Caco-2 (cell line): Measurements from ENCODE around the gene TNRC6A. TPM values are rescaled to one million over a fixed set of nuclear protein-coding genes. Genes with fewer than 3 reads are reported as not detected.

ENCODE experiments used
- BruUV-seq: library from RNA; stranded (reverse); fragments of 400-500 nt; replicated peaks from 2 replicates; lab custom pipeline; 2021; lab: Mats Ljungman, UMichigan
- CTCF ChIA-PET: fragments of 300-600 bp; sonication (Branson Sonifier 250); formaldehyde crosslinking; loops from one replicate; lab custom pipeline; 2022; ENCODE audit warnings: antibody characterized with exemption; lab: Charles Lee
- POLR2A ChIA-PET: fragments of 300-600 bp; sonication (Branson Sonifier 250); formaldehyde crosslinking; loops from one replicate; lab custom pipeline; 2022; ENCODE audit warnings: antibody characterized with exemption; lab: Charles Lee
- DNase-seq, 2 experiments: peaks; one replicate each; pipeline versions ENCODE4 v3.0.0 to v3.0.0-alpha.2; 2020 to 2022
- H3K27me3 ChIP-seq: replicated peaks from 2 replicates; pipeline ENCODE4 v1.6.0; 2011; ENCODE audit warnings: low read length; ENCODE audit not compliant: control insufficient read depth, insufficient read depth
- H3K36me3 ChIP-seq: 2 replicates; pipeline ENCODE4 v1.5.1; 2011; ENCODE audit warnings: low read length; ENCODE audit not compliant: control insufficient read depth, insufficient read depth
- H3K4me1 ChIP-seq: fragments of 250-450 bp; sonication (Bioruptor Pico); 2 replicates; pipeline ENCODE4 v1.5.1; 2020; ENCODE audit warnings: mild to moderate bottlenecking
- H3K4me3 ChIP-seq: 2 replicates; pipeline ENCODE4 v1.5.1; 2011; ENCODE audit warnings: low read depth, mild to moderate bottlenecking, control low read depth, low read length
- H3K9me3 ChIP-seq: fragments of 250-450 bp; sonication (Bioruptor Pico); 2 replicates; pipeline ENCODE4 v1.5.1; 2020; ENCODE audit warnings: mild to moderate bottlenecking, moderate library complexity
- H3K27ac Mint-ChIP-seq: one replicate; pipeline ENCODE4 v1.8.0; 2022; ENCODE audit warnings: mixed read lengths; ENCODE audit not compliant: unreplicated experiment
- H3K27me3 Mint-ChIP-seq: one replicate; pipeline ENCODE4 v1.8.0; 2022; ENCODE audit warnings: mixed read lengths; ENCODE audit not compliant: insufficient read depth, unreplicated experiment
- H3K36me3 Mint-ChIP-seq: one replicate; pipeline ENCODE4 v1.8.0; 2022; ENCODE audit warnings: mild to moderate bottlenecking, mixed read lengths; ENCODE audit not compliant: insufficient read depth, unreplicated experiment
- H3K4me1 Mint-ChIP-seq: one replicate; pipeline ENCODE4 v1.8.0; 2022; ENCODE audit warnings: low read depth, mixed read lengths; ENCODE audit not compliant: unreplicated experiment
- H3K4me3 Mint-ChIP-seq: one replicate; pipeline ENCODE4 v1.8.0; 2022; ENCODE audit warnings: mild to moderate bottlenecking, moderate library complexity, mixed read lengths; ENCODE audit not compliant: unreplicated experiment
- H3K9me3 Mint-ChIP-seq: one replicate; pipeline ENCODE4 v1.8.0; 2022; ENCODE audit warnings: mixed read lengths; ENCODE audit not compliant: unreplicated experiment
- CTCF ChIP-seq, 2 experiments: fragments of 200-600 bp in 1 of 2; IDR thresholded peaks; 1 replicate in 1 of 2; 2 replicates in 1 of 2; pipeline versions ENCODE4 v1.5.1 to v1.8.0; 2011 to 2022; ENCODE audit warnings: antibody characterized with exemption in 1 of 2, control low read depth in 1 of 2, inconsistent platforms in 1 of 2, low read depth in 1 of 2, low read length in 1 of 2, mild to moderate bottlenecking in 1 of 2, moderate library complexity in 1 of 2; ENCODE audit not compliant: insufficient read depth in 1 of 2, severe bottlenecking in 1 of 2, unreplicated experiment in 1 of 2
- intact Hi-C: fragments of 100-400 bp; cut with micrococcal nuclease; formaldehyde crosslinking; loops from one replicate; pipeline ENCODE4 v1.10.0; 2022; ENCODE audit not compliant: unreplicated experiment
- total RNA-seq: library from RNA; stranded (reverse); gene quantifications from 2 replicates; pipeline ENCODE4 v1.2.3, GENCODE V29; 2022

TNRC6A gene
- total RNA-seq, 1 experiment from 2014 or later, result 43.7 TPM

GRCh38 chr16:24801761-24802302 lies 72.4 kb downstream of the TNRC6A start:
- POLR2A ChIA-PET, result no interaction called here

GRCh38 chr16:24805484-24805883 lies 76.0 kb downstream of the TNRC6A start:
- Histone ChIP-seq H3K27me3 (no peaks in the 10 kb centered on the region), H3K36me3 (peaks cover 2% of the 10 kb centered on the region; the same call in 1 of the 2 replicates), H3K9me3 (no peaks in the 10 kb centered on the region), H3K4me1 (peaks cover 6% of the 10 kb centered on the region; the same call in 1 of the 2 replicates), H3K4me3 (no peak overlapping the region)
- CTCF ChIA-PET, result no interaction called here
- peaks cover 33% of the 10 kb centered on the region for H3K4me1 Mint-ChIP-seq
- DNase-seq, result no peak
- no peaks in the 10 kb centered on the region for H3K9me3 Mint-ChIP-seq
- intact Hi-C loops, result loop anchor here (10.0 kb wide), 1 partner anchor 221 kb away; no protein-coding TSS in a partner anchor
- no TSS peak for BruUV-seq
- no peak overlapping the region for H3K4me3 Mint-ChIP-seq
- POLR2A ChIA-PET, result no interaction called here
- no peak for TF ChIP-seq CTCF (IDR thresholded peaks at IDR 0.05; ENCODE audit: insufficient read depth in 1 of 2, low read depth in 1 of 2, low read length in 1 of 2, severe bottlenecking in 1 of 2, unreplicated experiment in 1 of 2)
- no peak overlapping the region for H3K27ac Mint-ChIP-seq
- H3K36me3 Mint-ChIP-seq, result peaks cover 98% of the 10 kb centered on the region
- no peaks in the 10 kb centered on the region for H3K27me3 Mint-ChIP-seq

More at GRCh38 chr16:24801761-24802302, 72.4 kb downstream of the TNRC6A start:
- no peak overlapping the region for H3K4me3 ChIP-seq
- CTCF ChIA-PET, result no interaction called here
- Mint-ChIP-seq H3K4me3 (peak overlapping the region; percentile 16), H3K36me3 (peaks cover 94% of the 10 kb centered on the region), H3K4me1 (peaks cover 30% of the 10 kb centered on the region), H3K27me3 (no peaks in the 10 kb centered on the region), H3K27ac (peak overlapping the region; percentile 37), H3K9me3 (no peaks in the 10 kb centered on the region)
- peaks cover 6% of the 10 kb centered on the region; the same call in 1 of the 2 replicates for H3K4me1 ChIP-seq
- intact Hi-C loops, result loop anchor here (5.0 to 10.0 kb wide), 2 partner anchors 217 to 285 kb away; no protein-coding TSS in a partner anchor
- no TSS peak for BruUV-seq
- H3K36me3 ChIP-seq, result peaks cover 2% of the 10 kb centered on the region
- no peaks in the 10 kb centered on the region for H3K9me3 ChIP-seq
- TF ChIP-seq CTCF (IDR thresholded peaks at IDR 0.05; ENCODE audit: insufficient read depth in 1 of 2, low read depth in 1 of 2, low read length in 1 of 2, severe bottlenecking in 1 of 2, unreplicated experiment in 1 of 2), result no peak
- DNase-seq, result peak in 1 of 2 experiments; percentile 17
- H3K27me3 ChIP-seq, result no peaks in the 10 kb centered on the region

- no peak overlapping the region for H3K27ac Mint-ChIP-seq
- ChIA-PET POLR2A (no interaction called here), CTCF (no interaction called here)
- H3K27me3 Mint-ChIP-seq, result no peaks in the 10 kb centered on the region
- TF ChIP-seq CTCF (IDR thresholded peaks at IDR 0.05; ENCODE audit: insufficient read depth in 1 of 2, low read depth in 1 of 2, low read length in 1 of 2, severe bottlenecking in 1 of 2, unreplicated experiment in 1 of 2), result no peak
- H3K27me3 ChIP-seq, result no peaks in the 10 kb centered on the region
- H3K4me1 ChIP-seq, result no peaks in the 10 kb centered on the region
- DNase-seq, result no peak
- H3K4me3 ChIP-seq, result no peak overlapping the region
- intact Hi-C loops, result loop anchor here (10.0 kb wide), 1 partner anchor 222 kb away; no protein-coding TSS in a partner anchor
- no TSS peak for BruUV-seq
- no peaks in the 10 kb centered on the region for H3K9me3 Mint-ChIP-seq
- 0 out of 2 replicates have a peak, but pooled peaks cover 2% of the 10 kb centered on the region for H3K36me3 ChIP-seq
- peaks cover 97% of the 10 kb centered on the region for H3K36me3 Mint-ChIP-seq
- H3K4me1 Mint-ChIP-seq, result peaks cover 26% of the 10 kb centered on the region
- H3K9me3 ChIP-seq, result no peaks in the 10 kb centered on the region
- H3K4me3 Mint-ChIP-seq, result no peak overlapping the region
Observed at GRCh38 chr16:24807301-24807700, 77.8 kb downstream of the TNRC6A start.
